ENCODE results near the gene GHDC.
"Not testable (repeated sequence)": the region's sequence is repeated elsewhere in the genome, so short reads cannot be mapped to it uniquely, and the experiment has no call there.

The GHDC gene

GRCh38 chr17:42202696-42203095, 8.4 kb upstream of the GHDC start:
- DNase-seq (ENCODE audit: low spot score): no peak

GRCh38 chr17:42202159-42202558, 7.9 kb upstream of the GHDC start:
- no peak for DNase-seq (ENCODE audit: low spot score)

GRCh38 chr17:42201458-42201772, 7.1 kb upstream of the GHDC start:
- no peak for DNase-seq (ENCODE audit: low spot score)

DNA sequence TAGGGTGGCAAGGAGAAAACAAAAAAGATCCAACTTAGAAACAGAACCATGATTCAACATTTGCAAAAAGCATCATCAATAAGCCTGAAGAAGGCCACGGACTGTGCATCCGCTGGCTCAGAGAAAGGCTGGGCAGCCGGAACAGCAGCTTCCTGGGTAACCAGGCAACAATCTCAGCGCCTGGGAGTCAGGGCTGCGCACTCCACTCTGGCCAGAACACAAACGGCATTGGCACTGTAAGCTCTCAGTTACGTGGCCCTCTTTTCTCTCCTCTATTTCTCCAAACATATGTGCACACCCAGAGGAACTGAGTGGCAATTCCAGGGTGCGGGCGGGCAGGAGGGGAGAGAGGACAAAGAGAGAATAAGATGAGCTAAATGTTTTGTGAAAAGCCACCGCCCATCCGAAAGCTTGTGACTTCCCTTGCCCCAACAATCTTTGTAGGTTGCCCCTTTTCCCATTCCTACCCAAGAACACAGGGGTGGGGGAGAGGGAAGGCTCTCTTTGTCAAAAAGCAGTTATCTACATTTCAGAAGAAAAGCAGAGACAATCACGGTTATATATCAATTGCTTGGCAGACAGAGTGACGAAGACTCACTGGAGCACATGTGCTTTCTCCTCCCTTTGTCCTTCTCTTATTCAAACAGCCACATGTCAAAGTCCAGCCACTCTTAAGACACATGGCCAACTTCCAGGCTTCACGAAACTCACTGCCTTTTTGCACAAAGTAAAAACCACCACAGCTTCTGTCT, 6.6 kb upstream of the GHDC start:
- peak; percentile 46 for DNase-seq (ENCODE audit: low spot score)

GRCh38 chr17:42199416-42200011, 5.2 kb upstream of the GHDC start:
- no peak for DNase-seq (ENCODE audit: low spot score)

DNA sequence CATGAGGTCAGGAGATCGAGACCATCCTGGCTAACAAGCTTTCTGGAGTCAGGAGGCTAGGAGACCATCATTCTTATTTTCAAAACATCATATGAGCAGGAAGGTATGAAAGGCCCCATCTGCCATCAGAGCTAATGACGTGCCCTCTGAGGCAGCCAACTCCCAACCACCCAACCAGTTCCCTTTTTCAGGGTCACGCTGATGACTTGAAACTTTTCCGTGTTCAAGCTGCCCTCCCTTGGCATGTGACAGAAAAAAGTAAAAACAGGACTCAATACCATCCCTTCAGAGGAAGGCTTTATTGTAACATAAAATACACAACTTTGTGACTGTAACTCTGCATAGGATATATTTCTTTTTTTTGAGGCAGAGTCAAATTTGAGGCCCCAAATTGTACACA, 4.6 kb upstream of the GHDC start:
- no peak for DNase-seq (ENCODE audit: low spot score)

- DNase-seq (ENCODE audit: low spot score): no peak
Observed at GRCh38 chr17:42197564-42198156, 3.4 kb upstream of the GHDC start.

GRCh38 chr17:42193216-42193968, 902 bp downstream of the GHDC start:
- no peak for DNase-seq (ENCODE audit: low spot score)

- no peak for DNase-seq (ENCODE audit: low spot score)
Observed at GRCh38 chr17:42192189-42193126, 1.8 kb downstream of the GHDC start.

DNA sequence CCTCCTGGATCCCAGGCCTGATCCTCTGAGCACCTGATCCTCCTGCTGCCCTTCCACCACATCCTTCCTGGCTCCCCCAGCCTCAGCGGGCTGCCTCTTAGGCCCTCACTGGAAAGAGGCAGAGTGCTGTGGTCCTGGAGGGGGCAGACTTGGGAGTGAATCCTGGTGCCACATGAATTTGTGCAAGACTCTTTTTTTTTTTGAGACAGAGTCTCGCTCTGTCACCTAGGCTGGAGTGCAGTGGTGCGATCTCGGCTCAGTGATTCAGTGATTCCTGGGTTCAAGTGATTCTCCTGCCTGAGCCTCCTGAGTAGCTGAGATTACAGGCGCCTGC, 3.1 kb downstream of the GHDC start:
- DNase-seq (ENCODE audit: low spot score): no peak

DNA sequence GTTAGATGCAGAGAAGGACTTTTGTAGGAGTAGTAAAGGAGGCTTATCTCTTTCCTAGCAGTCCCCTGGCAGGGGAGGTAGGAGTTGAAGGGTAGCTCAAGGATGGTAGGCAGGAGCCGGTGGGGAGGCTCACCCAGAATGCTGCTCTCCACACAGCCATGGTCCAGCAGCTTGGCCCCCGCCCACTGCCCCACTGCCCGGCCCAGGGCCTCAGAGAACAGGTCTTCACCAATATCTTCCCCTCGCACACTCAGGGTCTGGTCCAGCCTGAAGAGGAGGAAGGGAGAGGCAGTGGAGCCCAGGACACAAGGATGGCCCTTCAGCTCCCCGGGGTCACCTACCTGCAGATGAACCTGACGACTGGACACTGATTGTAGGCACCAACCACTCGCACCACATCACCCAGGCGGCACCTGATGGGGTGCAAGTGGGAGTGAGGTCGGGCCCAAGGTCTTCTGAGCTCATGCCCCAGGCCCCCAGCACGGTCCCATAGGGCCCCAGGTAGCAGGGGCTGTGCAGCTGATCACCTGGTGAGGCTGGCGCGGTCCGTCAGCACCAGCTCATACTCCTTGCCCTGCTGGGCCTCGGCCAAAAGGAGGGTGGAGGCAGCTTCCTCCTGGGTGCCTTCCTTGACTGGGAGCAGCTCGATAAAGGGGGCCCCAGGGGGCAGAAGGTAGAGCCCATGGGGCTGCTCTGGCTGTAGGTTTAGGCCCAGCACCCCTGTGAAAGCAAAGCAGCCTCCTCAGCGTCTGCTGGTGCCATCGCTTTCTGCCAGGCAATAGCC, 3.6 kb downstream of the GHDC start:
- no peak for DNase-seq (ENCODE audit: low spot score)

- DNase-seq (ENCODE audit: low spot score): no peak
Observed at GRCh38 chr17:42189651-42189965, 4.7 kb downstream of the GHDC start.

GRCh38 chr17:42188749-42189650, 5.3 kb downstream of the GHDC start:
- DNase-seq (ENCODE audit: low spot score): no peak

DNA sequence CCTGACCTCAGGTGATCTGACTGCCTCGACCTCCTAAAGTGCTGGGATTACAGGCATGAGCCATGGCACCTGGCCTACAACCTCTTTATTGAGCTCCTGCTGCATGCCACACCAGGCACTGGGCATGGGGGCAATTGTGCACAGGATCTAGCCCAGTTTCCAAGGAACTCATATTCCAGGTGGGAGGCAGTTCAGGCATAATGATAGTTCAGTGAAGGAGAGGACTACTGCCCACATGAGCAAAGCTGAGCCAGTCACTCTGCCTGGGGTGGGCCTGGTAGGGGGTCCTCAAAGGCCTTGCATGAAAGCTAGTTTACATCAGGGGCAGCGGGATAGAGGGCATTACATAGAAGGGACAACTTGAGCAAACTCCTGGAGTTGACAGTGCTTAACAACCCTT, 6.5 kb downstream of the GHDC start:
- no peak for DNase-seq (ENCODE audit: low spot score)

DNA sequence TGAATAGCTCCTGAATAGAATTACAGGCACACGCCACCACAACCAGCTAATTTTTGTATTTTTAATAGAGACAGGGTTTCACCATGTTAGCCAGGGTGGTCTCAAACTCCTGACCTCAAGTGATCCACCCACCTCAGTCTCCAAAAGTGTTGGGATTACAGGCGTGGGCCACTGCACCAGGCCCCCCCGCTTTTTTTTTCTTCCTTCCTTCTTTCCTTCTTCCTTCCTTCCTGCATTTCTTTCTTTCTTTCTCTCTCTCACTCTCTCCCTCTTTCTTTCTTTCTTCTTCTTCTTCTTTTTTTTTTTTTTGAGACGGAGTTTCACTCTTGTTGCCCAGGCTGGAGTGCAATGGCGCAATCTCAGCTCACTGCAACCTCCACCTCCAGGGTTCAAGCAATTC, 8.1 kb downstream of the GHDC start:
- DNase-seq (ENCODE audit: low spot score): not testable (repeated sequence)

- no peak for DNase-seq (ENCODE audit: low spot score)
Observed at GRCh38 chr17:42185621-42185930, 8.7 kb downstream of the GHDC start.

- no peak for DNase-seq (ENCODE audit: low spot score)
Observed at GRCh38 chr17:42184713-42185620, 9.3 kb downstream of the GHDC start, which contains the start of gene HCRT. Gene HCRT, minus strand, starts transcription at chr17:42185452. Its CDS starts 87 bp downstream, at chr17:42185365.

- peak; percentile 96 for DNase-seq (ENCODE audit: low spot score)
Observed at GRCh38 chr17:42183741-42184711, 10.3 kb downstream of the GHDC start.
